ENCODE measurements around the gene TMTC4.

TMTC4 gene, protein sequence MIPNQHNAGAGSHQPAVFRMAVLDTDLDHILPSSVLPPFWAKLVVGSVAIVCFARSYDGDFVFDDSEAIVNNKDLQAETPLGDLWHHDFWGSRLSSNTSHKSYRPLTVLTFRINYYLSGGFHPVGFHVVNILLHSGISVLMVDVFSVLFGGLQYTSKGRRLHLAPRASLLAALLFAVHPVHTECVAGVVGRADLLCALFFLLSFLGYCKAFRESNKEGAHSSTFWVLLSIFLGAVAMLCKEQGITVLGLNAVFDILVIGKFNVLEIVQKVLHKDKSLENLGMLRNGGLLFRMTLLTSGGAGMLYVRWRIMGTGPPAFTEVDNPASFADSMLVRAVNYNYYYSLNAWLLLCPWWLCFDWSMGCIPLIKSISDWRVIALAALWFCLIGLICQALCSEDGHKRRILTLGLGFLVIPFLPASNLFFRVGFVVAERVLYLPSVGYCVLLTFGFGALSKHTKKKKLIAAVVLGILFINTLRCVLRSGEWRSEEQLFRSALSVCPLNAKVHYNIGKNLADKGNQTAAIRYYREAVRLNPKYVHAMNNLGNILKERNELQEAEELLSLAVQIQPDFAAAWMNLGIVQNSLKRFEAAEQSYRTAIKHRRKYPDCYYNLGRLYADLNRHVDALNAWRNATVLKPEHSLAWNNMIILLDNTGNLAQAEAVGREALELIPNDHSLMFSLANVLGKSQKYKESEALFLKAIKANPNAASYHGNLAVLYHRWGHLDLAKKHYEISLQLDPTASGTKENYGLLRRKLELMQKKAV

DNA sequence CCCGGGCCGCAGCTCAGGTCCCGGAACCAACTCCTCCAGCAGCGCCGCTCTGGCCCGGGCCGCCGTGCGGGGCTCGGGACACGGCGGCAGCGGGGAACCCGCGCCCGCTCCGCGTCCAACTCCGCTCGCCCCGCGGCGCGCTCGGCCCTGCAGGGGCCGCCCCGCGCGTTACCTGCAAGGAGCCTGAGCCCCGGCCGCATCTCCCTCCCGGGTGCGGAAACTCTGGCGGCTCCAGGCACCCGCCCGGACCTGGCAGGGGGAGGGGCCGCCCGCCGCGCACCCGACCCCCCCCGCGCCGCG, at the start of gene TMTC4:
Gene TMTC4, minus strand, starts transcription at position 224 of the 300 bp plus-strand sequence. CDS start 4,433 bp downstream, outside the sequence.
- Histone ChIP-seq H3K4me1 (ENCODE audit: control insufficient read depth, insufficient read depth, low read length) (no peaks in the 10 kb centered on the region), H3K9me3 (ENCODE audit: control insufficient read depth, insufficient read depth, low read depth, low read length) (no peaks in the 10 kb centered on the region), H3K27ac (ENCODE audit: extremely low read depth, low read depth, low read length) (peak within 1 kb of the TSS; percentile 84; the same call in 1 of the 2 replicates), H3K36me3 (ENCODE audit: control insufficient read depth in 2 of 2, insufficient read depth in 1 of 2, low read length in 2 of 2) (peaks cover 0 to 6% of the 10 kb centered on the region in 2 experiments; a peak in 1 of 3 replicates), H3K4me3 (ENCODE audit: low read depth, low read length) (peak within 1 kb of the TSS; percentile 57)
- POLR2A ChIA-PET = interaction anchor here (0.7 to 1.4 kb wide), 3 partner anchors 26 to 704 kb away, joined by 3 read pairs; no protein-coding TSS in a partner anchor
- TF ChIP-seq KLF8 (tag by site-specific recombination; IDR thresholded peaks at IDR 0.05) (no peak), ZBTB6 (tag by site-specific recombination; IDR thresholded peaks at IDR 0.05) (peak; percentile 60; the same call in 1 of the 2 replicates)
- CTCF ChIA-PET = interaction anchor here (0.6 to 1.1 kb wide), 4 partner anchors 10 to 188 kb away, joined by 3 to 6 read pairs (median 4); no protein-coding TSS in a partner anchor

GRCh38 chr13:100722517-100722916, 47.9 kb upstream of the TMTC4 start:
- Histone ChIP-seq H3K9me3 (ENCODE audit: control insufficient read depth, insufficient read depth, low read depth, low read length) (no peaks in the 10 kb centered on the region), H3K27ac (ENCODE audit: extremely low read depth, low read depth, low read length) (no peak overlapping the region), H3K36me3 (ENCODE audit: control insufficient read depth in 2 of 2, insufficient read depth in 1 of 2, low read length in 2 of 2) (no peaks in the 10 kb centered on the region), H3K4me1 (ENCODE audit: control insufficient read depth, insufficient read depth, low read length) (no peaks in the 10 kb centered on the region), H3K4me3 (ENCODE audit: low read depth, low read length) (no peak overlapping the region)
- TF ChIP-seq, protein P1, sequence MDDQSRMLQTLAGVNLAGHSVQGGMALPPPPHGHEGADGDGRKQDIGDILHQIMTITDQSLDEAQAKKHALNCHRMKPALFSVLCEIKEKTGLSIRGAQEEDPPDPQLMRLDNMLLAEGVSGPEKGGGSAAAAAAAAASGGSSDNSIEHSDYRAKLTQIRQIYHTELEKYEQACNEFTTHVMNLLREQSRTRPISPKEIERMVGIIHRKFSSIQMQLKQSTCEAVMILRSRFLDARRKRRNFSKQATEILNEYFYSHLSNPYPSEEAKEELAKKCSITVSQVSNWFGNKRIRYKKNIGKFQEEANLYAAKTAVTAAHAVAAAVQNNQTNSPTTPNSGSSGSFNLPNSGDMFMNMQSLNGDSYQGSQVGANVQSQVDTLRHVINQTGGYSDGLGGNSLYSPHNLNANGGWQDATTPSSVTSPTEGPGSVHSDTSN (CRISPR knock-in tag; IDR thresholded peaks at IDR 0.05) = no peak
- TF ChIP-seq ZNF501 (tag by site-specific recombination; IDR thresholded peaks at IDR 0.05) = no peak
- ChIA-PET CTCF (interaction anchor here (0.6 to 1.4 kb wide), 14 partner anchors 9 to 405 kb away, joined by 3 to 8 read pairs (median 3); no protein-coding TSS in a partner anchor), POLR2A (no interaction called here)

GRCh38 chr13:100721885-100722512, 47.4 kb upstream of the TMTC4 start:
- Histone ChIP-seq H3K9me3 (ENCODE audit: control insufficient read depth, insufficient read depth, low read depth, low read length) (no peaks in the 10 kb centered on the region), H3K4me1 (ENCODE audit: control insufficient read depth, insufficient read depth, low read length) (no peaks in the 10 kb centered on the region), H3K36me3 (ENCODE audit: control insufficient read depth in 2 of 2, insufficient read depth in 1 of 2, low read length in 2 of 2) (no peaks in the 10 kb centered on the region), H3K4me3 (ENCODE audit: low read depth, low read length) (no peak overlapping the region), H3K27ac (ENCODE audit: extremely low read depth, low read depth, low read length) (no peak overlapping the region)
- TF ChIP-seq ZNF280D (tag by site-specific recombination; IDR thresholded peaks at IDR 0.05) (no peak), ZNF654 (tag by site-specific recombination; IDR thresholded peaks at IDR 0.05; ENCODE audit: low read depth) (peak; percentile 47), ZXDB (tag by site-specific recombination; IDR thresholded peaks at IDR 0.05) (no peak)
- TF ChIP-seq, protein P2, sequence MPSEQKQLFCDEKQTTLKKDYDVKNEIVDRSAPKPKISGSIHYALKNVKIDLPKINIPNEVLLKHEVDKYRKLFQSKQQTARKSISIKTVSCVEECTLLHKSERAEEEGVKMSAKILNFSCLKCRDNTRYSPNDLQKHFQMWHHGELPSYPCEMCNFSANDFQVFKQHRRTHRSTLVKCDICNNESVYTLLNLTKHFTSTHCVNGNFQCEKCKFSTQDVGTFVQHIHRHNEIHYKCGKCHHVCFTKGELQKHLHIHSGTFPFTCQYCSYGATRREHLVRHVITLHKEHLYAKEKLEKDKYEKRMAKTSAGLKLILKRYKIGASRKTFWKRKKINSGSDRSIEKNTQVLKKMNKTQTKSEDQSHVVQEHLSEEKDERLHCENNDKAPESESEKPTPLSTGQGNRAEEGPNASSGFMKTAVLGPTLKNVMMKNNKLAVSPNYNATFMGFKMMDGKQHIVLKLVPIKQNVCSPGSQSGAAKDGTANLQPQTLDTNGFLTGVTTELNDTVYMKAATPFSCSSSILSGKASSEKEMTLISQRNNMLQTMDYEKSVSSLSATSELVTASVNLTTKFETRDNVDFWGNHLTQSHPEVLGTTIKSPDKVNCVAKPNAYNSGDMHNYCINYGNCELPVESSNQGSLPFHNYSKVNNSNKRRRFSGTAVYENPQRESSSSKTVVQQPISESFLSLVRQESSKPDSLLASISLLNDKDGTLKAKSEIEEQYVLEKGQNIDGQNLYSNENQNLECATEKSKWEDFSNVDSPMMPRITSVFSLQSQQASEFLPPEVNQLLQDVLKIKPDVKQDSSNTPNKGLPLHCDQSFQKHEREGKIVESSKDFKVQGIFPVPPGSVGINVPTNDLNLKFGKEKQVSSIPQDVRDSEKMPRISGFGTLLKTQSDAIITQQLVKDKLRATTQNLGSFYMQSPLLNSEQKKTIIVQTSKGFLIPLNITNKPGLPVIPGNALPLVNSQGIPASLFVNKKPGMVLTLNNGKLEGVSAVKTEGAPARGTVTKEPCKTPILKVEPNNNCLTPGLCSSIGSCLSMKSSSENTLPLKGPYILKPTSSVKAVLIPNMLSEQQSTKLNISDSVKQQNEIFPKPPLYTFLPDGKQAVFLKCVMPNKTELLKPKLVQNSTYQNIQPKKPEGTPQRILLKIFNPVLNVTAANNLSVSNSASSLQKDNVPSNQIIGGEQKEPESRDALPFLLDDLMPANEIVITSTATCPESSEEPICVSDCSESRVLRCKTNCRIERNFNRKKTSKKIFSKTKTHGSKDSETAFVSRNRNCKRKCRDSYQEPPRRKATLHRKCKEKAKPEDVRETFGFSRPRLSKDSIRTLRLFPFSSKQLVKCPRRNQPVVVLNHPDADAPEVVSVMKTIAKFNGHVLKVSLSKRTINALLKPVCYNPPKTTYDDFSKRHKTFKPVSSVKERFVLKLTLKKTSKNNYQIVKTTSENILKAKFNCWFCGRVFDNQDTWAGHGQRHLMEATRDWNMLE (tag by site-specific recombination; conservative IDR thresholded peaks at IDR 0.05; ENCODE audit: low read depth) = no peak
- POLR2A ChIA-PET = no interaction called here
- CTCF ChIA-PET = interaction anchor here (0.6 to 1.4 kb wide), 16 partner anchors 10 to 1419 kb away, joined by 3 to 8 read pairs (median 4); no protein-coding TSS in a partner anchor
